ENCODE results near the gene CPO.

The CPO gene

DNA sequence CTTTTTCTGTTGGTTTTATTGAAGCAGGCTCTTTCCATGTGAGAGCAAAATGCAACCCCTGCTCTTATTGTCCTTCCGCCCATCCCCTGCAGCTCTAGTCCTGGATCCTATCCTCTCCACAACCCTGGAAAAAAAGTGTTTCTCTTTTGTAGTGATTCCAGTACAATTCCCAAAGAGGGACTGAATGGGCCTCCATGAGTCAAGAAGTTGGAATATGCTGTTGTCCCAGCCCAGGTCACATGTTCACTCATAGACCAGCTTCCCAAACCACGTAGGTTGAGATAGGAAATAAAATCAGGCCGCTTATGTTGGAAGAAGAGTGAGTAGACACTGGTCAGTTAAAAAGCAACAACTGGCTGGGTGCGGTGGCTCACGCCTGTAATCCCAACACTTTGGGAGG, 39.4 kb downstream of the CPO start:
- no peak for DNase-seq

DNA sequence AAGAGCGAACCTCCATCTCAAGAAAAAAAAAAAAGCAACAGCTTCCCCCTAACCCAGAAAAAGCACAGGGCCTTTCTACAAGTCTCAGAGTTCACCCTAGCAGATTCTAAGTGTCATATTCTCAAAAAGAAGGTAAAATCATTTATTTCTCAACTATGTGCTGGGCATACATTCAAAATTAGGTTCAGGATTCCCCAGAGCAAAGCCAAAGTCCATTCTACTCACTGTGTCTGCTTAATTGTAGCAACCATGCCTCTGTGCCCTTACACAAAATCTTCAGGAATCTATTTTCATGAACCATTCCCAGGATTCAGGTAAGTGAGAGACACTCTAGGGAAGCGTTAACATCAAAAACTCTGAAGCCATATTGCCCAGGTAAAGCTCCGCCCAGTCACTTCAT, 40.0 kb downstream of the CPO start:
- DNase-seq: no peak

GRCh38 chr2:206979922-206980321, 40.6 kb downstream of the CPO start:
- DNase-seq: no peak

DNA sequence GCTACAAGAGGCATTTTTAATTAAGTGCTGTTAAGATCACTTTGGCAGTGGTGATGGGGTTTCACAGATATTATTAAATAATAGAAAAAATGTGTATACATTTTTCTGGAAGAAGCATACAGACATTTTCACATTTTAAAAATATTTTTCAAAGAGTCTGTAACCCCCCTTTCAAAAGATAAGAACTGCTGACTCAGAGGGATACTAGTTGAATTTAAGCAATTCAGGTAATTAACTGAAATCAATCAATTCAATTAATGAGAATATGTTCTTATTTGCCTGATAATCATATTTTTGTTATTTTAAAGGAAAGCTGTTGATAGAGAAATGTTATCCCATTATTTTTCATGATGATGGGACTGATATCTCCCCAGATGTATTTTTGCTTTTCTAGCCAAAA, 41.1 kb downstream of the CPO start:
- DNase-seq: no peak

DNA sequence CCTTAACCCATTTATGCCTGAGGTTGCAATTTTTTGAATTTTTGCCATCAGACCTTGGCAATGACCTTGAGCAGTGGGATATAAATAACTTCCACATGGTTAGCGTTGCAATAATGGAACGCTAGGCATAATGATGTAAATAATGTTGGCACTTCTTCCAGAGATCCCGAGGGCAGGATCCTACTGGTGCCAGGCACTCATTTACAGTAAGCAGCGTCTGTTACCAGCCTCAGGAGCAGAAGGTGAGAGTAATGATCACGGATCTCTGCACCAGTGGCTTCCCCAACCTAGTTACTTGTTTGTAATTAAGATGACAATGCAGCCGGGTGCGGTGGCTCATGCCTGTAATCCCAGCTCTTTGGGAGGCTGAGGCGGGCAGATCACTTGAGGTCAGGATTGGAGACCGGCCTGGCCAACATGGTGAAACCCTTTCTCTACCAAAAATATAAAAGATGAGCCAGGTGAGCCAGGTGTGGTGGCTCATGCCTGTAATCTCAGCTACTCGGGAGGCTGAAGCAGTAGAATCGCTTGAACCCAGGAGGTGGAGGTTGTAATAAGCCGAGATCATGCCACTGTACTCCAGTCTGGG, 41.9 kb downstream of the CPO start:
- DNase-seq: no peak

- peak; percentile 52 for DNase-seq
Observed at GRCh38 chr2:206981739-206982340, 42.5 kb downstream of the CPO start.

- no peak for DNase-seq
Observed at GRCh38 chr2:206982360-206982955, 43.1 kb downstream of the CPO start.

- no peak for DNase-seq
Observed at GRCh38 chr2:206983161-206983859, 44.0 kb downstream of the CPO start.

DNA sequence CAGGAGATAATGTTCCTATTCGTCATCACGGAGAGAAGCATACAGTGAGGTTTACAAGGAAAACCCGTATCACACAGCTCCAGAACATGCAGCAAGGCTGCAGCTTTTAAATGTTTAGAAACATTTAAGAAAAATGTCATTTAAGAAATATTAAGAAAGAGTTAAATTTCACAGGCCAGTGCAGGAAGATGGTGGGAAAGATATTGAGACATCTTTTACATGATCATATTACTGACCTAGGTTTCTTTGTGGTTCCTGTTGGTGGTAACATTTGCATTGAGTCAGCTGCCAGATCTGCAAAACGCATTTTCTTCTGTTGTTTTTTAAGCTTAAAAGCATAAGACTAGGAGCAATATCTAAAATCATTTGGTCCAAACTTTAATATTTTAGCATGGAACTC, 44.9 kb downstream of the CPO start:
- DNase-seq: no peak

GRCh38 chr2:206986943-206987342, 47.6 kb downstream of the CPO start:
- no peak for DNase-seq

DNA sequence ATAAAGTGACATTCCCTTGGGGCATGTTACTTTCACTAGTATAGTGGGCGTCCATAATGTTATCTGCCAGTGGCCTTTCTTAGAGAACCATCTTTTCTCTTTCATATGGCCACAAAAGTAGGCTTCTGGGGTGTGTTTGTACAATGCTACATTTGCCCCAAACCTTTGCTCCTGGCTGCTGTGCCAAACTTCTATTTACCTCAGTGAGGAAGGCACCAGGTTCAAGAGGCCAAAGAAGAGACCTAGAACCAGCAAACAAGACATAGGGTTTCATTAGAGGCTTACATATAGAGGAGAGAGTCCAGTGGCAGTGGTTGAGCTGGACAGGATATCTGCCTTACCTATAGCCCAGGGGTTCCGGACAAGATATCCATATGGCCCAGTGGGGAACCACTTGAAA, 48.5 kb downstream of the CPO start:
- no peak for DNase-seq

DNA sequence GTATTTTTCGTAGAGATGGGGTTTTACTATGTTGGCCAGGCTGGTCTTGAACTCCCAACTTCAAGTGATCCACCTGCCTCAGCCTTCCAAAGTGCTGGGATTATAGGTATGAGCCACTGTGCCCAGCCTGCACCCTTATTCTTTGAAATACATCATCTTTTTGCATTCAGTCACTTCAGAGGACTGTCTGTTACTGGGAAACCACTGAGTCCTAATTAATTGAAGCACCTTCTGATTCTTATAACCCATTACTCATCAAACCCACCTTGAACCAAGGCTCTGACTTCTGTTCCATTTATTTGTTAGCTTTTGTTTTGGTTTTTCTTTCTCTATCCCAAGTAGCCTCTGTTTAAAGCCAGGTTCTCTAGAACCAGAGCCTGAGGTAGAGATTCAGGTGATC, 49.6 kb downstream of the CPO start:
- DNase-seq: no peak

DNA sequence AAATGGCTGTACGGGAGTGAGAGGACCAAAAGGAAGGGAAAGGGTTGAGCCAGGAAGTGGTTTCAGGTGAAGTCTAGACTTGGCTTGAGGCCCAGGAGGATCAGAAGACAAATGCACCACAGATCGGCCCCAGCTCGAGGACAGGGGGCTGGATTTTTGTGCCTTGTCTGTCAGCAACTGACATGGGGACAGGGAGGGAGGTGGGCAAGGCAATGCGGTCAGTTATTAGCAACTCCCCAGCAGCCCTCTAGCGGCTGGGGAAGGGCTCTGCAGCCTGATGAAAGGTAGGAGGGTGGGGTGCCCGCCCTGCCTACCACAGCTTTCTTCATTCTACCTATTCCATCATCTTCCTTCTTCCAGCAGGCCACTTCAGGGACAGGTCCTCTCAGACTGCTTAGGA, 50.0 kb downstream of the CPO start:
- no peak for DNase-seq

GRCh38 chr2:206990360-206990759, 51.0 kb downstream of the CPO start:
- no peak for DNase-seq

DNA sequence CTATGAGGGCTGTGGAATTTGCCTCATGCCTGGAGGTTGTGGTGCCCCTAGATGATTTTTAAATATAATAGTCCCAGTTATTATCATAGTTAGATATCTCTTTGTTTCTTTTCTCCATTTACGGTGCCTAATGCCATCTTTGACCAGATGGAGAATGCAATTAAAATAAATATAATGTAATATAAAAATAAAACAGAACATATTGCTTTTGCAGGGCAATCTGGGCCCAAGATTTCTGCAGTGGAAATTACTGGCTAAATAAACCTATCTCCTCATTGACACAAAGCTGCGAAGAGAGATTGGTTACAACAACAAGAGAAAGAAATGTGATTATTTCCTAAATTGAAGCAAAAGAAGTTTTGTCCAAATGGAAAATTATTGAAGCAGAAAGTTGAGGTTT, 51.8 kb downstream of the CPO start:
- DNase-seq: no peak

DNA sequence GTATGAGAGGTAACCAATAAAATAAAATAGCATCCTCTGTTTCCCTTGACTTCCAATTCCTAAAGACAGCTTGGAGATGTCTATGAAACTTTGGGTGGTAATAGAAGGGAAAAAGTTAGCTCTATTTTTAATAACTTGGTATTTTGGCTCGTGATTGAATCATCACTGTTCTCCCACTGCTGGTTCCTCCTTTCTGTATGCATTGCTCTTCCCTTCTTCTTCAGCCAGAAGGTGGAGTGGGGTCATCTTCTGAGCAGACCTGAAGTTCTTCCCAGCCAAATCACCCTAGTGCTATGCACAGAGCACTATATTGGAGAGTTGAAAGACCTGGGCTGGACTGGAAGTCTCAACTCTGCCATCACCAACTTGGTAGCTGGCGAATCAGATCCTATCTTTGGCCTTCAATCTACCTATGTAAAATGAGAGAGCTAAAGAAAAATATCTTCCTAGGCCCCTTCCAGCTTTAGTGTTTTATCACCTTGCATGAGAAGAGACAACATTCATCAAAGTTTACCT, 54.1 kb downstream of the CPO start:
- no peak for DNase-seq

DNA sequence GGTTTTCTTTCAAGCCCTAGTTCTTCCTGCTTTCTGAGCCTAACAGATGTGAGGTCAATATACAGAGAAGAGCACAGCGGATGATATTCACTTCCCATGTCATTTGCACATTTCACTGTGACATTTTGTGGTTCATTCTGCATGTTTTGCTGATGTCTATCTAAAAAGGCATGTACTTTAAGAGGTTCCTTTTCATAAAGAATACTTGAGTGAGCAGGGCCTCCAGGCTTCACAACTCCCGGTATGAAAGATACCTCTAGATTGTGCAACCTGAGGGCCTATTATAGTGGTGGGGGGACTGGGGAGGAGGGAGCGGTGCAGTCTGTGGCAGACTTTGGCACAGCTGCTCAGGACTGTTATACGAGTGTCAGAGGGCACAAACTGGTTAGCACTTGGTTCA, 54.6 kb downstream of the CPO start:
- DNase-seq: no peak

- no peak for DNase-seq
Observed at GRCh38 chr2:206996556-206997065, 57.3 kb downstream of the CPO start.

- no peak for DNase-seq
Observed at GRCh38 chr2:207008105-207008990, 69.0 kb downstream of the CPO start.

DNA sequence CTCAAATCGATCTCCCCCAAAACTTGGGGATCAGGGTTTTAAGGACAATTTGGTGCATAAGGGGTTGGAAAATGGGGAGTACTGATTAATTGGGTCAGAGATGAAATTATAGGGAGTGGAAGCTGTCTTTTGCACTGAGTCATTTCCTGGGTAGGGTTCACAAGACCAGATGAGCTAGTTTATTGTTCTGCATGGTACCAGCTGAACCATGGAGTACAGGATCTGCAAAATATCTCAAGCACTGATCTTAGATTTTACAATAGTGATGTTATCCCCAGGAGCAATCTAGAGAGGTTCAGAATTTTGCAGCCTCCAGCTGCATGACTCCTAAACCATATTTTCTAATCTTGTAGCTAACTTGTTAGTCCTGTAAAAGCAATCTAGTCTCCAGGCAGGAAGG, 73.1 kb downstream of the CPO start:
- DNase-seq: no peak

GRCh38 chr2:207014424-207014823, 75.1 kb downstream of the CPO start:
- no peak for DNase-seq

DNA sequence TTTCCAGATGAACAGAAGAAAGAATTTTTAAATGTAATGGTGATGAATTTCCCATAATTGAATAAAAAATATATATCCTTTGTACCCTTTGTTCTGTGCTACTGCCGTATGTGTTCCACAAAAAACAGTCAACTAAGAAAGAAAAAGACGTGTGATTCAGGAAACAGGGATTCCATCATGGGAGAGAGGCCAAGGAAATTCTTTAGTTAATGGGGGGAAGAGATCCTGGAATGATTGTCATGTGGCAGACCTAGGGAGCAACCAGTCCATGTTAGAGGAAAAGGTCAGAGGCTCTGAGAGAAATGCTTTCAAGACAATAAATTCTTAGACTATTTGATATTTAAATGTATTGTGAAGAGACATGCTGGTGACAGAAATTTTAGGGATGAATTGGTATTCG, 76.6 kb downstream of the CPO start:
- no peak for DNase-seq

All from NCI-H1105 treated with DMSO at 0.1 percent for 48 hours (cell line).